GM18511 (cell line): Measurements from ENCODE around the gene CHAC1.

Source experiments
- ATAC-seq: cut with Tn5 transposase; IDR thresholded peaks from one replicate; pipeline ENCODE4 v1.9.1; 2021; ENCODE audit warnings: mild to moderate bottlenecking, moderate library complexity; ENCODE audit not compliant: unreplicated experiment

Gene CHAC1

GRCh38 chr15:40952901-40953712, at the start of gene CHAC1:
Gene CHAC1 (plus strand): TSS chr15:40953471. CDS start chr15:40953584, 113 bp downstream.
- ATAC-seq, result peak; percentile 92

DNA sequence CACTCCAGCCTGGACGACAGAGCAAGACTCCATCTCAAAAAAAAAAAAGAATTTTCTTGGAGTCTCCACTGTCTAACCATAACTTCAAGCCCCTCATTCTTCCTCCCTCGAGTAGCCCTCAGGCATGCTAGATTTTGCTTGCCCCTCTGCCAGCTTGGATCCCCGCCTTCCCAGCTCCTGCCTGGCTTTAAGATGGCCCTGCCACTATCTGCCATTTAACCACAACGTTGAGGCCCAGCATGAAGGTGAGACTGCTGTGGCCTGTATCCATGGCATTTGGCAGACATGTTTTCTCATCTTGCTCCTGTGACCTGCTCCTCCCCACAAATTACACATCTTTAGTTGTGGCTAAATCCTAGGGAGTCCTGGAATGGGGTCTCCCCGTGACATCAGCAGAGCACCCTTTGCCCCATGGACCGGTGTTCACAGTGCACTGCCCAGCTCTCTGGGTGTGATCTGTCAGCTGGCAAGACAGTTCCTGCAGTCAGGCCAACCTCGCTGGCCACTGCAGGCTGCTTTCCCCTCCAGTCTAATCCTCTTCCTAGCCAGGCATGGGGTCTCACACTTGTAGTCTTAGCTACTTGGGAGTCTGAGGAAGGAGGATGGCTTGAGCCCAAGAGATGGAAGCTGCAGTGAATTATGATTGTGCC, 48.6 kb upstream of the CHAC1 start:
- ATAC-seq, result no peak

- peak; percentile 76 for ATAC-seq
Measured at GRCh38 chr15:40906091-40906990, 46.9 kb upstream of the CHAC1 start.

- no peak for ATAC-seq
Measured at GRCh38 chr15:40906991-40907802, 46.1 kb upstream of the CHAC1 start.

DNA sequence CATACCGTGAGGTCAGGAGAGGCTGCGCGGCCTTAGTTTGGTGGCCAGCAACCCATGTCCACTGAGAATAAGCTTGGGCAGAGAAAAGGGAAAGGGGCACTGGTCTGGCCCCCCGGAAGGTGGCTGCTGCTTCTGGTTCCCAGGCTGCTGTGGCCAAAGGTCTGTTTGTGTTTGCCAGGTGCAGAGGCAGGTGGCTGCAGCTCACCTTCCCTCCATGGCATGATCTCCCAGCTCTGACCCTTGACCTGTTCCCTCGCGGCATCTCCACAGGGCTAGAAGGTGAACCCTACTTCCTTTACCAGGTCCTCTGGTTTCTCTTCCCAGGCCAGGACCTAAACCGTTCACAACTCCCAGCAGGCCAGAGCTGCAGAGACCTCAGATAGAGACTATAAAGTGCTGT, 45.2 kb upstream of the CHAC1 start:
- ATAC-seq, result no peak

DNA sequence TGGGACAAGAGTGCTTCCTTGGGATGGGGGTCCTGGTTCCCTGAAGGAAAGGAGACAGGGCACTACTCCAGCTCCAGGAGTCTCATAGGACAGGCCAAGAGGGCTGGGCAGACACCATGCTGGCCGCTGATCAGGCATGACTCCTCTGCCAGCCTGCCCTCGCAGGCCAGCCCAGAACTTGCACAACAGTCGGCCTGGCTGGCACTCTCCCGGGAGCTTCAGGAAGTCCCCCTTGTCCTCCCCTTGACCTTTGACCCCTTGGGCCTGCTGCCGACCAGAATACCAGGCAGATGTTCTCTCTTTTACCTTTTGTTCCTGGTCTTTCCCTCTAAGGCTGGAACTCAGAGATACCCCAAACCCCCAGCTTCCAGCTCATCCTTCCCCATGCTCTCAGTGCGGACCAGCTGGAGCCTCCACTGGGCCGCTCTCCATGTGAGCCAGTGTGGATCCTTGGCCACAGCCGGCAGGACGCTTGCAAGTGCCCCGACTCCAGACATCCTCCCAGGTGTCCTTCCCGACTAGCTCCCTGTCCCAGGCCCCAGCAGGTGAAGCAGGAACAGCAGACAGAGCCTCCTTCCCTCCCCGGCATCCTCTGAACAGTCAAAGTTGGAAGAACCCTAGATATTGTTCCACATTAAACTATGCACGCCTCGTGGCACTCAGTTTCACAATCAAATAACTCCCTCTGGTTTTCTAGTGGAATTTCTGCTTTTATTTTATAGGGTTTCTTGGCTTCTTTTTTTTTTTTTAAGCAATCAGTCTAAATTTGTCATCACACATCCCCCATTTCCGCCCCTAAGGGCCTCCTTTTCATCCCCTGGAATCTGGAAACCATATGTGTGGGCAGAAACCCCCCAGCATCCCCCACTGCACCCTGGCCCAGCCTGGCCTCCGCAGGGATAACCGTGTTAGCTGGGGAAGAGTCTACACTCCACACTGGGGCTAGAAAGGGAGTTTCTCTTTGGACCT, 43.3 kb upstream of the CHAC1 start:
- ATAC-seq, result no peak

GRCh38 chr15:40911141-40911540, 42.1 kb upstream of the CHAC1 start:
- no peak for ATAC-seq

- ATAC-seq, result no peak
Measured at GRCh38 chr15:40911693-40912092, 41.6 kb upstream of the CHAC1 start.

DNA sequence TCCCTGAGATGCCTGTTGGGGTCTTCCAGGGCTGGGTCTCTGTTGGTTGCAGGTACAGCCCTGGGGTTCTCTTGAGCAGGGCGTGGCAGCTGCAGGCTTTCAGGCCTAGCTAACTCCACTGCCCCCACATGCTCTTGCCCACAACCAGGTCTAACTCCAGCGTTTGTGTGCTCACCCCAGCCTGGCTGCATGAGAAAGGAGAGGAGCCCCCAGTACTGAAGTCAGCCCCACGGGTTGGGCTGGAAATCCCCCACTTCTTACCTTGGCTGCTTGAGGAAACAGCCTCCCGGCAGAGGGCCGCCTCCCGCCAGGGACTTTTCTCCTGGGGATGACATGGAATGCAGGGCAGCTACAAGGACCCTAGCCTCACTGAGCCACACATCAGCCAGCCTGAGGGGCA, 40.8 kb upstream of the CHAC1 start:
- ATAC-seq, result no peak

GRCh38 chr15:40914013-40914412, 39.3 kb upstream of the CHAC1 start:
- ATAC-seq, result no peak

DNA sequence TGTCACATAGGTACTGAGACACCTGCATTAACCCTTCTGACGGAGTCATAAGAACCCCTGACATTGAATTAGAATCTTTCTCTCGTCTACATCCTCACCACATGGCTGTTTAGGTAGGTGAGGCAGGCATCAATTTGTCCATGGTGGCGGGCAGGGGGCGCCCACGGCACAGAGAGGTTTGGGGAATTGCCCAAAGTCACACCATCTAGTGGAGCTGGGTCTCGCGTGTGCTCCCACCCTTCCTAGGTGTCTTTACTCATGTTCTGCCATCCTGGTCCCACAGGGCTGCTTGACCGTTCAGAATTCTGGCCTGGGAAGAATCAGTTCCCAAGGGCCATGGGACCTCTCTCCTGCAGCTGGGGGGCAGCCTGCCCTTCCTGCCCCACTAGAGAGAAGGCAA, 38.8 kb upstream of the CHAC1 start:
- no peak for ATAC-seq

- no peak for ATAC-seq
Measured at GRCh38 chr15:40915116-40915661, 38.1 kb upstream of the CHAC1 start.

- ATAC-seq, result no peak
Measured at GRCh38 chr15:40915679-40916078, 37.6 kb upstream of the CHAC1 start.

DNA sequence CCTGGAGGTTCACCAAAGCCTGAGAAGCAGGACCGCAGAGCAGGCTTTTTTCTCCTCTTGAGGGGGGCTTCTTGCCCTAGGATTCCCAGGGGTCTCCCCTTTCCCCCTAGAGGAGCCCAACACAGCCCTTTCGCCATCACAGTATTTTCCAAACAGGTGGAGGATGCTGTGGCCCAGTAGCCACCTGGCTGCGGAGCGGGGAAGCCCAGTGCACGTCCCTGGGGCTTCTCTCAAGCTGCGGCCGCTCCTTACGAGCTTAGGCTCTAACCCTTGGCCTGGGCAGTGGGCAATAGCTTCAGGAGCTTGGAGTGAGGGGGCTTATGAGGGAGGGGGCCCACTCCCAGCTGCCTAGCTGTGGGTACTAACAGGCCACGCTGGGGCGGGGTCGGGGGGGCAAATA, 35.7 kb upstream of the CHAC1 start:
- ATAC-seq, result no peak

GRCh38 chr15:40918146-40918798, 35.0 kb upstream of the CHAC1 start:
- ATAC-seq, result no peak

- ATAC-seq, result no peak
Measured at GRCh38 chr15:40918799-40919392, 34.4 kb upstream of the CHAC1 start.

DNA sequence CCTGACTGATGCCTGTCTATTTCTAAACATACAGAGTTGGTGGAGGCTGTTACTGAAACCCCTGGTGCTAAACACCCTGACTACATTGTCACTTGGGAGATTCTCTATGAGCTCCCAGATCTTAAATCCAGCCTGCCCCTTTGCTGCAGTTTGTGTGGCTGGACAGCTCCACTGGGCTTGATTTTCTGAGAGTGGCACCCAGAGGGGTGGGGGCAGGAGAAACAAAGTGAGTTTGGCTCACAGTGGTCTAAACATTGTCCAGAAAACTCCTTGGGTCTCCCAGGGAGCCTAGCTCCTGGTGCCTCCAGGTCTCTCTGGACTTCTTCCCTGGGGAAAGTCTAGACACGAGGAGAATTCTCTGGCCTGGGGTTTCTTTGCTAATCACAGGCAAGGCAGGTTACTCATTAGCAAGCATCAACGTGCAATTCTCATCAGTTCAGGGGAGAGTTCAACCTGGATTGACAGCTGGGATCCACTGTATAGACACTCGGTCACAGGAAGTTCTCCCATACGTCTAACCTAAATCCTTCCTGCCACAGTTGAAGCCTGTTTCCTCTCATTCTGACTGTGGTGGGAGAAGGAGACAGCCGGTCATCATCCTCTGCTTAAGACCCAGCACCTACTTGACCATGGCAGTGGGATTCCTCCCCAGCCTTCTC, 31.2 kb upstream of the CHAC1 start:
- no peak for ATAC-seq

DNA sequence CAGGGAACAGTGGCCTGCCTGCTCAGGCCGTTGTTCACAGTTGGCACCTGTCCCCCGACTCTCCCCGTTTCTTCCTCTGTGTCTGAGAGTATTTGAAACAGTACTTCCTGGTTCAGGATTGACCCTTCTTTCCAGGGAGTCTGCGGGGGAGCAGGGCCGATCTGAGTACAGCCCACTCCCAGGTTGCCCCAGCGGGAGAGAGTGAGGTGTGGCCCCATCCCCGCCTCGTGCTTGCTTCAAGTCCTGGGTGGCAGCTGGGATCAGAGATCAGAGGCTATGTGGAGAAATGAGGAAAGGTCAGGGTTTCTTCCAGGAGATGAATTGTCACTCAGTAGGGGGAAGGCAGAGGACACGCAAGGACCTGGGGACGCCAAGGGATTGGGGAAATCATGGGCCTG, 30.7 kb upstream of the CHAC1 start:
- ATAC-seq, result no peak
